KG1 (cell line): ENCODE results near the gene MORC2.
A peak's percentile ranks its signal among the peaks of the same experiment; 100 is the strongest.

Source experiments
- DNase-seq: peaks from one replicate; lab custom pipeline; 2025; lab: John Stamatoyannopoulos, UW

The MORC2 gene

GRCh38 chr22:30921108-30921507, 47.5 kb downstream of the MORC2 start:
- DNase-seq = no peak

- peak; percentile 58 for DNase-seq
Measured at GRCh38 chr22:30920407-30920806, 48.2 kb downstream of the MORC2 start.

GRCh38 chr22:30919973-30920372, 48.6 kb downstream of the MORC2 start:
- no peak for DNase-seq

GRCh38 chr22:30918761-30919160, 49.8 kb downstream of the MORC2 start:
- no peak for DNase-seq

GRCh38 chr22:30910358-30910757, 58.2 kb downstream of the MORC2 start:
- DNase-seq = no peak

- no peak for DNase-seq
Measured at GRCh38 chr22:30909306-30909705, 59.3 kb downstream of the MORC2 start.

GRCh38 chr22:30908051-30908461, 60.5 kb downstream of the MORC2 start:
- no peak for DNase-seq

- no peak for DNase-seq
Measured at GRCh38 chr22:30906946-30907345, 61.6 kb downstream of the MORC2 start.

GRCh38 chr22:30906411-30906810, 62.2 kb downstream of the MORC2 start:
- DNase-seq = no peak

GRCh38 chr22:30905696-30906341, 62.8 kb downstream of the MORC2 start:
- DNase-seq = no peak

- no peak for DNase-seq
Measured at GRCh38 chr22:30903876-30904460, 64.6 kb downstream of the MORC2 start.

GRCh38 chr22:30902496-30903357, 65.8 kb downstream of the MORC2 start:
- DNase-seq = peak; percentile 2

- DNase-seq = no peak
Measured at GRCh38 chr22:30894371-30894740, 74.2 kb downstream of the MORC2 start.

GRCh38 chr22:30893434-30894370, 74.9 kb downstream of the MORC2 start:
- DNase-seq = no peak

- no peak for DNase-seq
Measured at GRCh38 chr22:30892731-30893221, 75.8 kb downstream of the MORC2 start.

GRCh38 chr22:30892286-30892685, 76.3 kb downstream of the MORC2 start:
- no peak for DNase-seq

- no peak for DNase-seq
Measured at GRCh38 chr22:30891781-30892180, 76.8 kb downstream of the MORC2 start.

- DNase-seq = no peak
Measured at GRCh38 chr22:30891443-30891755, 77.2 kb downstream of the MORC2 start.

- DNase-seq = no peak
Measured at GRCh38 chr22:30890686-30891442, 77.7 kb downstream of the MORC2 start.

- DNase-seq = no peak
Measured at GRCh38 chr22:30889996-30890480, 78.5 kb downstream of the MORC2 start.
